DMS 273 treated with DMSO at 0.1 percent for 48 hours (cell line): ENCODE measurements around the gene SMOC1.
"Not testable (repeated sequence)": the region's sequence is repeated elsewhere in the genome, so short reads cannot be mapped to it uniquely, and the experiment has no call there.

Experiments used
- DNase-seq: peaks from one replicate; lab custom pipeline; 2025; lab: John Stamatoyannopoulos, UW

Gene SMOC1

DNA sequence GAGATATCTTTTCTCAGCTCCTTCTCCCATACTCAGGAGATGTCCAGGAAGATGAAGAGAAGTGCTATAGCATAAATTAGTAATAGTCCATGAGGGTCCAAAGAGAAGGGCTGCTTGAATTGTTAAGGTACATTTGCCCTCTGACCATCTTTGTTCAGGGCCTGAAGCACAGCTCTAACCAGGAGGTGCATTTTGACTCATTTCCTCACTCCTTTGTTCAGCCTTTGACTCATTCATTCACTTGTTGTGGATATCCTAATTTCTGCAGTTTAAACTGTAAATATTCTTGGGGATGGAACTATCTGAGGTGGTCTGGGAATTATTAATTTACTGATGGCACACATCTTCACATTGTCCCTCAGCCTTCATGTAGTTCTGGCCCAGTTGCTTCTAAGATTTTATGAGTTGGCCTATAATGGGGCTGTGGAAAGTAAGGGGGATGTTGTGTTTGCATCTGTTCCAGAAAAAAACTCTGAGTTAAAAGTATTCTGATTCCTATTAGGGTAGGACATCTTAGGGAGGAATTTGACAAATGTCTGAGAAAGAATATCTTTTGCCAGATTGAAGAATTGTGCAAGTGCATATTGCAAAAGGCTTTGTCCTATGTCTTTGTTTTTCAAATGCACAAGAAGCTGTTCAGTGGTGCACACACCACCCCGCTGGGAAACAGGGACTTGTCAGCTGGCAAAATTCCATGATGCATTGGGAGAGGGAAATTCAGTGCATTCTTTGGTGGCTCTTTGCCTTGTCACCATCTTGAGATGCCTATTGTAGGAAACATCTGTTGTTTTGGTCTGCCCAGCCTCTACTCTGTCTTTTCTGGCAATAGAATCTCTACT is 22.1 kb downstream of the SMOC1 start:
- DNase-seq: no peak

DNA sequence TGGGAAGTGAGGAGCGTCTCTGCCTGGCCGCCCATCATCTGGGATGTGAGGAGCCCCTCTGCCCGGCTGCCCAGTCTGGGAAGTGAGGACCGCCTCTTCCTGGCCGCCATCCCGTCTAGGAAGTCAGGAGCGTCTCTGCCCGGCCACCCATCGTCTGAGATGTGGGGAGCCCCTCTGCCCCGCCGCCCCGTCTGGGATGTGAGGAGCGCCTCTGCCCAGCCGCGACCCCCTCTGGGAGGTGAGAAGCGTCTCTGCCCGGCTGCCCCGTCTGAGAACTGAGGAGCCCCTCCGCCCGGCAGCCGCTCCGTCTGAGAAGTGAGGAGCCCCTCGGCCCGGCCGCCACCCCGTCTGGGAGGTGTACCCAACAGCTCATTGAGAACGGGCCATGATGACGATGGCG is 23.8 kb downstream of the SMOC1 start:
- not testable (repeated sequence) for DNase-seq

DNA sequence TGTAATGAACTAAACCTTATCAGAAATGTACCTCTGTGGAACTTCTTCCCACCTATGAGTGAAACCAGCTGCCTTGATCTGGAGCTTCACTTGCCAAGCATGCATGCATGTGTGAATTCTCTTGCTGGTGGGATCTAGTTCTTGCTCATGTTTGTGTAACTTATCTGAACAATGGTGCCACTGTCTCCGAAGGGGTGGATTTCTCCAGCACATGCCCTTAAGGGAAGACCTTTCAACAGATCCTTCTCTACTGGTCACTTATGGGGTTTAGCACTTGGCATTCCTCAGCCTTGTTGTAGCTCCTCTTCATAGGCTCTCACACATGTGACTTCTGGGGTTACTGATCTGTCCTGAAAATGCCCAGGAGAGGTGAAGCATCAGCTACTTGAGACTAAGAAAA is 25.0 kb downstream of the SMOC1 start:
- no peak for DNase-seq

DNA sequence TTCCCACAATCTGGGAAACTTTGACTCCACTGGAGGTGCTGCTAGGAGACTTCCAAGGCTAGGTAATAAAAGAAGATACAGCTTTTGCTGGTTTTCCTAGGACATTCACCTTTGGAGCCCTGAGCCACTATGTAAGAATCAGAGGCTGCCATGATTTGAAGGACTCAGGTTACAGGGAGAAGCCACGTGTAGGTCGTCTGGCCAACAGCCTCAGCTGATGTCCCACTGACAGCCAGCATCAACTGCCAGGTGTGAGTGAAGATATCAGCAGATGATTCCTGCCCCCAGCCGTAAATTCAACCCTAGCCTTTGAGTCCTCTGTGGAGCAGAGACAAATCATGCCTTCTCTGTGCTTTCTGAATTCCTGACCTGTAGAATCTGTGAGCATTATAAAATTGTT is 27.0 kb downstream of the SMOC1 start:
- DNase-seq: no peak

DNA sequence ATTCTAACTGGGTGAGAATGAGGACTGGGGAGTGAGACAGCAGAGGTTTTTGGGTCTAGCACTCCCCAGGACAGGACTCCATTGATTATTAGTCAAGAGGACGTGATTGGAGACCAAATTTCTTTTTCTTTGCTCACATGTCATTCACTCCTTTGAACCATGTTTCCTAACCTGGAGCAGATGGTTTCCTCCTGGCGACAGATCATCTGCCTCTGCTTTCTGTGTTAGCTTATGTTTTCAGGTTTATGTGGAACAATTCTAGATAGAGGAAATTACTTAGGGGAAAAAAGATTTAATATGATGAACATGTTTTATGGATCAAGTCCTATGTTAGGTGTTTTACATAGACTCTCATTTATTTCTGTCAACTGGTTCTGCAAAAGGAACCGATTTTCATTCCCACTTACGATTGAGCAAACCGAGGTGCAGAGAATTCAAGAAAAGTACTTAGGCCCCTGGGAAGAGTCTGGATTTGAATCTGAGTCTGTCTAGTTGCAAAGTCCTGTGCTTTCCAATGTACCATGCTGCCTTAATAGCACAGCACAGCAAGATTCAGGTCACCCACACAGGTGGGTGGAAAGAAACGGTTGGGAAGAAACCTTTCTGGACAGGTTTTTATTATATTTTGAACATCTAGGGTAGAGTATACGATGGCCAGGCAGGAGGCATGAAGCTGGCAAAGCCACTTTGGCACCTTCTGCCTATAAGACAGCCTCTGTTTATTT is 30.8 kb downstream of the SMOC1 start:
- no peak for DNase-seq

DNA sequence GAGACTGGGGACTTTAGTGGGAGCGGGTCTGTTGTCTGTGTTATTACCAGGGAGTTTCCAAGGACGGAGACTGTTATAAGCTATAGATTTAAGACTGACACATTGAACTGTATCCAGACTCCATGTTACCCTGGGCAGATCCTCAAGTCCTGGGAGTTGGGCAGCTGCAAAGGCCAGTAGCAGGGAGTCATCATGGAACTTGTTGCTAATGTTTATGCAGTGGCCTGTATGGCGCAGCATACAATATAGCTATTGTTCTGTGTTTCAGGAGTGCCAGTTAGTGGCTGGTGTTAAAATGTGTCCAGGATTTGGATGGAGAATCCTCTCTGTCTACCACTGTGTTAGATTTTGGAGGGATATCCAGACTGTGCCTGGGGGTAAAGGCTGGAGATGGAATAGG is 31.7 kb downstream of the SMOC1 start:
- DNase-seq: no peak

DNA sequence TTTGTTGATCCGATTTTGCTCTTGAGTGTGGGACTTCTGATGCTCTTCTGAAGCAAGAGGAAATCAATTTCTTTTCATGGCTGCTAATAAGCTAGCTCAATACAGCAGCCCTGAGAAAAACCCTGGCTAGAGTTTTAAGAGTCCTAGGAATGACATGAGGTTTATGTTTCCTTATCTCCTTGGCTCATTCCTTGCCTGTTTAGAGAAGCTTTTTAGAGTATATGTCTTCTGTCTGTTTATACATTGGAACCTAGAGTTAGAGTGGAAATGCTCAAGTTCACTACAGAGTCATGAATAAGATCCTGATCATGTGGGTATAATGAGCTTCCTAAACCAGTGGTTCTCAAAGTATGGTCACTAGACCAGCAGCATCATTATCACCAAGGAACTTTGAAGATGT is 34.5 kb downstream of the SMOC1 start:
- DNase-seq: no peak

DNA sequence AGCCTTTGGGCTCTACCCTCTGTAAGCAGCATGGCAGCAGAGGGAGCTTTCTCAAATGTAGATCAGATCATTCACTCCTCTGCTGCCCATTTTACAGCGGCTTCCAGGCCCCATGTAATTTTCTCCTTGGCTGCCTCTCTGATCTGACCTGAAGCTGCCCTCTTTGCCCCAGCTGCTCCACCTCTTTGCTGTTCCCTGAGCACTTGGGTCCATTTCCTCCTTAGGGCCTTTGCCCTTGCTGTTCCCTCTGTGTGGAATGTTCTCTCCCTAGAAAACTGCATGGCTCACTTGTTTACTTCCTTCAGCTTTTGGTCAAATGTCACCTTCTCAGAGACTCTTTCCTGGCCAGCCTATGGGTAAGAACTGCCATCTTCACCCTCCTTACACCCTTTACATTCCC is 37.2 kb downstream of the SMOC1 start:
- no peak for DNase-seq

DNA sequence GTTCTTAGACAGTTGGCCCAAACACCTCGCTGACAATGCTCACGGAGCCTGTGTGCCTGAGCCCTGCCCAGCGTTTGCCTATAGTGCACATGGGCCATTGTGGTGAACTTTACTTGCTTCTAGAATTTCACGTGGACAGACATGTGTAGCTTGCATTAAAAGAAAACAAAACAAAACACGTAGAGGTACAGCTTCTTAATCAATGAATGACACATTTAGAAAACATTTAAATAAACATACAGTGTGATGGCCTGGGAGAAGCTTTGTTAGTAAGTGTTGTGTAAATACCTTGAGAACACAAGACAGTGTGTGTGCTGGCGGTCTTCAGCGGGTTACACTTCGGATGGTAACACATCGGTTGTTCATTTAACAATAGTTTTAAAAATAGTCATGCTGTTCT is 38.1 kb downstream of the SMOC1 start:
- DNase-seq: no peak

DNA sequence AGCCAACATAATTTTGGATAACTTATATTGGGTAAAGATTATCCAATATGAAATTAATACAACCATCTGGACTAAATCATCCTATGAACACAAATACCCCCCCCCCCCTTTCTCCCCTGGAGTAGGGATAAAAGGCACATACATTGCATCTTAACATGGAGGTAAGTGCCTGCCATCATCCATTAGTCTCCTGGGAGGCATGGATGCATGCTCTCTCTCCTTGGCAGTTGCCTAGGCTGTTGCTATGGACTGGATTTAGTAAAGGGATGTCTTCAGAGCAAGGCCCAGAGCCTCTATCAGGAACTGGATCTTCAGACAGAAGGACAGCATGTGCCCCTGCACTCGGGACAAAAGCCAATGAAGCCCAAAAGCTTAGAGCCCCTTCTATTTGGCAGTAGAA is 40.6 kb downstream of the SMOC1 start:
- DNase-seq: no peak

DNA sequence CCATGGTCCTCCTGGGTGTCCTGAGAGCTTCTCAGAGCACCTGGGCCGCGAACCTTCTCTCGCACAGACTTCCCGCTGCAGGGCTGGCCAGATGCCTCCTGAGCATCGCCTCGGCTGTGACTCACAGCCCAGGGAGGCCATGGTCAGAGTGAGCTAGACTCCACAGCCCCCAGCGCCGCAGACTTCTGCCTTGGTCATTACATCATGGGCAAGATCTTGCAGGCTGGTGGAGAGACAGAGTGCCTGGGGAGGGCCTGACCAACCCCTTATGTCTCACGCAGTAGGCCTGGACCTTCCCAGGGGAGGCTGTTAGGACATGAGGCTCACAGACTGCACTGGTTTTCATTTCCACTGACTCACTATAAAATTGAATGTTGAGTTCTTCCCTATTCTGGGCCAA is 41.8 kb downstream of the SMOC1 start:
- no peak for DNase-seq

DNA sequence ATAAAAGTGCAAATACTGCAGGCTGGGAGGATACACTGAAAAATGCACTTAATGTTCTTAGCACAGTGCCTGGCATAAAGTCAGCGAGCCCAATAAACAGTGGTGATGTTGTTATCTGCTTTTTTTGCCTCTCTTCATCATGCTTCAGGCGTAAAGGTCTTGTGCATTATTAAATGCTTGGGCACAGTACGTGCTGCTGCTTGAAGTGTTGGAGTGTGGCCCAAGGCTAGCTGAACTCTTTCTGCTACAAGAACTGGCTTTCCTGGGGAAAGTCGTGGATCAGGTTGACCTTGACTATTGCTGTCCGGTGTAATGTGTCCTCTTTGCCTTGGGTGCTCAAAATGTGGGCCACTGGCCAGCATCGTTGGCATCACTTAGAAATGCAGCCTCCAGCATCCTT is 43.0 kb downstream of the SMOC1 start:
- DNase-seq: no peak

DNA sequence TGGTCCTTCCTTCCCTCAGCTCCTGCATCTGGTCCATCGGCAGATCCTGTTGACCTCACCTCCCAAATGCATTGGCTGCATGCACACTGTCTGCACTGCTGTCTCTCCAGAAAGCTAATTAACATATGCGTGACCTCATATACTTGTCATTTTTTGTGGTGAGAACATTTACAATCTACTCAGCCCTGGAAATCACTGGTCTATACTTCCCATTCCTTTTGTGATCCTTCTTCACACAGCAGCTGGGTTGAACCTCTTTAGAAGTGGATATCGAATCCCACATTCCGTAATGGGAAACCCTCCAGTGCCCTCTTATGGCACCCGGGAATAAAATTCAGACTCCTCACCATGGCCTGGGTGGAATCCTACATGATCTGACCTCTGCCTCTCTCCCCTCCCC is 45.0 kb downstream of the SMOC1 start:
- DNase-seq: no peak

DNA sequence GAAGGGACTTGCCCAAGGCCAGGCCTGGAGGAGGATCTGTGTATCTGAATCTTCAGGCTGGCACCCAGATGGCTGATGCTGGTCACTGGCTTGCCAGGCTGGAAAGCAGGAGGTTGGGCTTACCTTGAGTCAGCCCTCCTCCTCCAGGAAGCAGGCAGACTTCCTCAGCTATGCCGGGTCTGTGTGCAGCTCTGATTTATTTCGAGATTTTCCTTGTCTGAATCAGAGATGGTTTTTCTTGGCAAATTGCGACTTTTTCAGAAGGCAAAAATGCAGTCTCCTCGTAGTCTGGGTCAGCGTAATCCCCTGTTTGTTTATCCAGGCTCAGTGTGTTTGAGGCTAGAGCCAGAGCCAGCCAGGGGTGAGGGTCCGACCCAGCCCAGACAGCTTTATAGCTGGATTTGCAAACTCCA is 48.9 kb downstream of the SMOC1 start:
- DNase-seq: no peak

DNA sequence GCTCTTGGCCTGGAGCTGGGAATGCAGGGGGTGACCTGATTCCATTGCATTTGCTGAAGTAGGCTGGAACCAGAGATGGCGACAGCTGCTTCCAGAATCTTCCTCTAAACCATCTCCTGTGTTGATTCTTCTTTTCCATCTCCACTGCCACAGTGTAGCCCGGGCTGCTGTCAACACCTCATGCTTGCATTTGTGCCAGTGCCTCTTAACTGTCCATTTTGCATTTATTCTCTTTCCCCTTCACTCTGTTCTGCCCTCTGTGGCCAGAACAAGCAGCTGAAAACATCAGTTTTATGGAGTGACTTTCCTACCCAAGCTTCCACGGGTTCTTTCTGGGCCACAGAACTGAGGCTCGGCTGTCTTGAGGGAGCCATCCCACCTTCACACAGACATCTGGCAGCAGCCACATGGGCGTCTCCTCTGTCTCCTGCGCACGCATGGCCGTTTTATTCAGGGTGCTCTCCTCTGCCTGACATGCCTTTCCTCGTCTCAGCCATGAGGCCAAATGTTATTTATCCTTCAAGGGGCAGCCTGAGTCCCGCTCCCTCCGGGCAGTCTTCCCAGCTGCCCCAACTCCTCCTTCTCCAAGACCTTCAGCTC is 51.7 kb downstream of the SMOC1 start:
- DNase-seq: no peak

DNA sequence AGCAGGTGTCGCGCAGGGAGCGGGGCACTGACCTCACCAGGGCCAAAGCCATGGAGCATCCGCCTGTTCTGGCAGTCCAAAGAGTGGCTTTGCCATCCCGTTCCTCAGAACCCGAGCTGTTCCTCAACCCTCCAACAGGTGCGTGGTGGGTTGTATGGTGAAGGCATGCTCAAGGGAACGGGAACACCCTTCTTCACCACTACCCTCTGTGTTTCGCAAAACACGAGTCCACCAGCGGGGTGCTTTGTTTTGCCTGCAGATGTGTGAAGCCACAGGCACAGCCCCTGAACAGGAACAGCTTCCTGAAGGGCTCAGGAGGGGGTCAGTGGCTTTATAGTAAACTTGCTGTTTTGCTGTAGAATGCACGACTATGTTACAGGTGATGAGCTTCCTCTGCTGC is 52.7 kb downstream of the SMOC1 start:
- DNase-seq: no peak

DNA sequence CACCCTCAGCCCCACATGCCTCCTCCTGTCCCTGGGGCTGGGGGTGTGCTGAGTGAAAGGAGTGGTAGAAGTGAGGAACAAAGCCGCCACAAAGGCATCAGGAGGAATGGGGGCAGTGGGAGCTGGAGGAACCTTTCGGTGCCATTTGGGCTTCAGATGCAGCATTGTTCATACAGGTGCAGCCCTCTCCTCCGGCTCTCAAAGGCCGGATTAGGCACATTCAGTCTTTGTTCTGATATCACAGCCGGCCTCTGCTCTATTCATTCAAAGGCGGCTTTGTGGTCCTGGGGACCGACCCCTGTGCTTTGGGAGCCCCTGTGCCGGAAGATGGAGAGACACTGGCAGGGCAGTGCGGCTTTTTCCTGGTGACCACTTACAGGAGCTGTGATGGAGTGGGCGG is 53.2 kb downstream of the SMOC1 start:
- DNase-seq: no peak

DNA sequence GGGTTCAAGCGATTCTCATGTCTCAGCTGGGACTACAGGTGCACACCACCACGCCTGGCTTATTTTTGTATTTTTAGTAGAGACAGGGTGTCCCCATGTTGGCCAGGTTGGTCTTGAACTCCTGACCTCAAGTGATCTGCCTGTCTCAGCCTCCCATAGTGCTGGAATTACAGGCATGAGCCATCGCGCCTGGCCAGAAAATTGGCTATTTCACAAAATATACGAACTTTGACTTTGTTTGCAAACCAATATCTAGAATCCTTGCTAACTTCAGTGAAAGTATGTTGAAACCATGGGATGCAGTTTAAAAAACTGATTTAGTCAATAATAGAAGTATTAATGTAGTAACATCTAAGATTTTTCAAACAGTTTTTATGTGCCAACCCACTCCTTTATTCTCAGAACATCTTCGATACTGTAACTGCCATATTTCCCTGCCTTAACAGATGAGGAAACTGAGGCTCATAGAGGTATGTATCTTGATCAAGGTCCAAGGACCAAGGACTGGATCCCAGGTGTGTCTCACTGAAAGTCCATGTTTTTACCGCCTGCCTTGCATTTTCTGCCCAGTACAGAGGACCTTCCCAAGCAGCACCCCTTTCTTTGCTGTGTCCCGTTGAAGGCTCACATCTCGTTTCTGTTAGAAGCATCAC is 54.5 kb downstream of the SMOC1 start:
- no peak for DNase-seq

DNA sequence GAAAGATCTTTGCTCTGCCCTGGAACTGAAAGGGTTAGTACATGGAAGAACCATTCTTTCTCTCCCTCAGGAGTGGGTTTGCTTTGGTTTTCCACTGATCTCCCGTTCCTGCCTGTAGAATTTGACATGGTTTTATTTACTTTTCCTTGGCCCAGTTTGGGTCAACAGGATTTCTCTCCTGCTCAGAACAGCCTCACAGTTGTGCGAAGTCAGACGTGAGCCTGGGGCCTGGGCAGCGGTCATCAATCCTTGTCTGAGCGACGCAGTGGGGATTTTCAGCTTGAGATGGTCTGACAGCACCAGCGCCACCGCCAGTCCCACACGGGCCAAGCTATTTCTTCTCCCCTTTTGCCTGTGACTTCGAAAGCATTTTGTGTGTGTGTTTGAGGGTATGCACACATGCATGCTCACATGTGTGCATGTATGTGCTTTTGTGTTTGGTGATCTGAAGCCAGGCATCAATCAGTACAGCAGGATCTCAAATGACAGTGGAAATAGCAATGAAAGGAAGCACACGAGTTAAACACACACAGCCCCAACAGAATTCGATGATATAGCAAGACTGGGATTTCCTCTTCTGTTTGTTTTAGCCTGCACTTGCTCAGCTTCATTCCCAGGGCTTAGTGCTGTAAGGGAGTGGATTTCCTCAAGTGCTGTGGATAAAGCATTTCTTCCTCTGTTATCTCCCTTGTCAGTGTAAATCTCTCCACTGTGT is 58.3 kb downstream of the SMOC1 start:
- DNase-seq: no peak

DNA sequence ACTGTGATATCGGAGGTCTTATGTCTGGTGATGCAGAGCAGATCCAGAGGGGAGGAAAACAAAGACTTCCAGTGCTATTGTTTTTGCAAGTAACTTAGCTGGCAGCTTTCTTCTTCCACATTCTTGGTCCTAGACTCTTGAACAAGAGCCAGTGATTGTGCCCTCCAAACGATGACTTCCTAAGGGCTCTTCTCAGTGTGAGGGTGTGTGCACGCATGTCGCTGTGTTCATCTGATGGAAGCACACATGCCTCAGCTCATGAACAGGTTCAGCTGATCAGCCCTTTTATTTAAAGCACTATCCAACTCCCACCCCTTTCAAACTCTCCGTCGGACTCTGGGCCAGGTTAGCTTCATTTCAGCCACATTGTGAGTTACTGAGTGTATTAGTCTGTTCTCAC is 59.5 kb downstream of the SMOC1 start:
- no peak for DNase-seq

DNA sequence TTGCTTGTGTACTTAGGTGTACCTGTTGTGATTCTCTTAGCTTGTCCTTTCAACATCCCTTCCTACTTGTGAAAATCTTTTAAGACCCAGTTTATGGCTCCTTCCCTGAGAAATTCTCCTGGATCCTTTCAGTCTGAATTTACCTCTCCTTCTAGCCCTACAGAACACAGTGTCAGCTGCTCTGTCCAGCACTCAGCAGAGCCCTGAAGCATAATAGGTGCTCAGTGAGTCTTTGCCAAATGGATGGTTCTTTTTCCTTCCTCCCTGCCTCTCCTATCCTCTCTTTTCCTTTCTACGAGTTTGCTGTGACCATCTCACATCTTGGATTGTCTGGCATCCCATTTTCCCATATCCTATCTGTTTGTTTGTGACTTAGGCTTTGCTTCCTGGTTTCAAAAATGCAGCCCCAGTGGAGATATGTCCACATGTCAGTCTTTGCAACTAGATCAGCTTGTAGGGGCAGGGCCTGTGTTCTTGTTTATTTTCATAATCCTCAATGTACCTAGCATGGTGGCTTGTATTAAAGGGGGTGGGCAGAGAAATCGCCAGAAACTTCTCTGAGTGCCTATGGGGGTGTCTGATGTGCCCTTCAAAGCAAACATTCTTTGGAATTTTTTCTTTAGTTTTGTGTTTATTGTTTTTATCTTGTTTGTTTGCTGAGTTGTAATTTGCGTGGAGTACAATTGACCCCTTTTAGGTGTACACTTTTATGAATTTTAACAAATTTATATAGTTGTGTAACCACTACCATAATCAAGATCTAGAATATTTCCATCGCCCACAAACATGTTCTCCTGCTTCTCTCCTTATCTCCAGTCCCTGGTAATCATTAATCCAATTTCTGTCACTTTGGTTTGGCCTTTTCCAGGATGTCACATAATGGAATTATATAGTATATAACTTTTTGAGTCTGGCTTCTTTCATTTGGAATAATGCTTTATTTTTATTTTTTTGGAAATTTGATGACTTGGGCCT is 62.8 kb downstream of the SMOC1 start:
- DNase-seq: no peak
